ENCODE measurements around the gene PLCXD1. TPM values are rescaled to one million over a fixed set of nuclear protein-coding genes. Genes with fewer than 3 reads are reported as not detected.

Gene PLCXD1
- total and polyA plus RNA-seq, 4 donors: 6.7 to 50.6 (median 29.0) TPM

- 92% methylated on average over 41 of the region's 51 CpGs for WGBS (ENCODE audit: insufficient coverage)
- Histone ChIP-seq H3K27ac (ENCODE audit: low read depth, low read length) (no peak overlapping the region), H3K36me3 (ENCODE audit: control insufficient read depth, insufficient read depth, low read length) (peaks cover 68% of the 10 kb centered on the region), H3K4me1 (ENCODE audit: control insufficient read depth, insufficient read depth, low read length) (peaks cover 19% of the 10 kb centered on the region), H3K4me3 (ENCODE audit: low read depth, low read length) (no peak overlapping the region), H3K27me3 (ENCODE audit: control insufficient read depth, insufficient read depth, low read length) (no peaks in the 10 kb centered on the region), H3K9me3 (ENCODE audit: control insufficient read depth, insufficient read depth, low read length) (no peaks in the 10 kb centered on the region)
- DNase-seq (ENCODE audit: low read depth in 4 of 6, low spot score in 6 of 6): no peak
Observed at GRCh38 chrX:314781-315595, 33.8 kb downstream of the PLCXD1 start.

- H3K9me3 ChIP-seq (ENCODE audit: control insufficient read depth, insufficient read depth, low read length): no peaks in the 10 kb centered on the region
- 95% methylated on average over 49 of the region's 50 CpGs for WGBS (ENCODE audit: insufficient coverage)
- no peak overlapping the region for H3K27ac ChIP-seq (ENCODE audit: low read depth, low read length)
- H3K27me3 ChIP-seq (ENCODE audit: control insufficient read depth, insufficient read depth, low read length): no peaks in the 10 kb centered on the region
- DNase-seq (ENCODE audit: low read depth in 4 of 6, low spot score in 6 of 6): no peak
- no peak overlapping the region for H3K4me3 ChIP-seq (ENCODE audit: low read depth, low read length)
- peaks cover 31% of the 10 kb centered on the region for H3K4me1 ChIP-seq (ENCODE audit: control insufficient read depth, insufficient read depth, low read length)
- H3K36me3 ChIP-seq (ENCODE audit: control insufficient read depth, insufficient read depth, low read length): peaks cover 52% of the 10 kb centered on the region
Observed at GRCh38 chrX:316351-317325, 35.5 kb downstream of the PLCXD1 start.

GRCh38 chrX:317424-318067, 36.4 kb downstream of the PLCXD1 start:
- 11% methylated on average over 11 of the region's 28 CpGs for WGBS (ENCODE audit: insufficient coverage)
- peak overlapping the region; percentile 79 for H3K4me3 ChIP-seq (ENCODE audit: low read depth, low read length)
- DNase-seq (ENCODE audit: low read depth in 4 of 6, low spot score in 6 of 6): peak in 1 of 6 donors; percentile 9

GRCh38 chrX:318068-318738, 37.0 kb downstream of the PLCXD1 start:
- H3K27ac ChIP-seq (ENCODE audit: low read depth, low read length): peak overlapping the region; percentile 93
- no peaks in the 10 kb centered on the region for H3K27me3 ChIP-seq (ENCODE audit: control insufficient read depth, insufficient read depth, low read length)
- peak; percentile 82 to 100 (median 96) for DNase-seq (ENCODE audit: low read depth in 4 of 6, low spot score in 6 of 6)
- WGBS (ENCODE audit: insufficient coverage): under 1% methylated on average over 60 of the region's 61 CpGs
- peak overlapping the region; percentile 79 for H3K4me3 ChIP-seq (ENCODE audit: low read depth, low read length)
- H3K36me3 ChIP-seq (ENCODE audit: control insufficient read depth, insufficient read depth, low read length): peaks cover 36% of the 10 kb centered on the region
- peaks cover 33% of the 10 kb centered on the region for H3K4me1 ChIP-seq (ENCODE audit: control insufficient read depth, insufficient read depth, low read length)
- no peaks in the 10 kb centered on the region for H3K9me3 ChIP-seq (ENCODE audit: control insufficient read depth, insufficient read depth, low read length)

More at GRCh38 chrX:317424-318067, 36.4 kb downstream of the PLCXD1 start:
- H3K27ac ChIP-seq (ENCODE audit: low read depth, low read length): peak overlapping the region; percentile 67
- peaks cover 31% of the 10 kb centered on the region for H3K4me1 ChIP-seq (ENCODE audit: control insufficient read depth, insufficient read depth, low read length)
- H3K9me3 ChIP-seq (ENCODE audit: control insufficient read depth, insufficient read depth, low read length): no peaks in the 10 kb centered on the region
- peaks cover 43% of the 10 kb centered on the region for H3K36me3 ChIP-seq (ENCODE audit: control insufficient read depth, insufficient read depth, low read length)
- H3K27me3 ChIP-seq (ENCODE audit: control insufficient read depth, insufficient read depth, low read length): no peaks in the 10 kb centered on the region

DNA sequence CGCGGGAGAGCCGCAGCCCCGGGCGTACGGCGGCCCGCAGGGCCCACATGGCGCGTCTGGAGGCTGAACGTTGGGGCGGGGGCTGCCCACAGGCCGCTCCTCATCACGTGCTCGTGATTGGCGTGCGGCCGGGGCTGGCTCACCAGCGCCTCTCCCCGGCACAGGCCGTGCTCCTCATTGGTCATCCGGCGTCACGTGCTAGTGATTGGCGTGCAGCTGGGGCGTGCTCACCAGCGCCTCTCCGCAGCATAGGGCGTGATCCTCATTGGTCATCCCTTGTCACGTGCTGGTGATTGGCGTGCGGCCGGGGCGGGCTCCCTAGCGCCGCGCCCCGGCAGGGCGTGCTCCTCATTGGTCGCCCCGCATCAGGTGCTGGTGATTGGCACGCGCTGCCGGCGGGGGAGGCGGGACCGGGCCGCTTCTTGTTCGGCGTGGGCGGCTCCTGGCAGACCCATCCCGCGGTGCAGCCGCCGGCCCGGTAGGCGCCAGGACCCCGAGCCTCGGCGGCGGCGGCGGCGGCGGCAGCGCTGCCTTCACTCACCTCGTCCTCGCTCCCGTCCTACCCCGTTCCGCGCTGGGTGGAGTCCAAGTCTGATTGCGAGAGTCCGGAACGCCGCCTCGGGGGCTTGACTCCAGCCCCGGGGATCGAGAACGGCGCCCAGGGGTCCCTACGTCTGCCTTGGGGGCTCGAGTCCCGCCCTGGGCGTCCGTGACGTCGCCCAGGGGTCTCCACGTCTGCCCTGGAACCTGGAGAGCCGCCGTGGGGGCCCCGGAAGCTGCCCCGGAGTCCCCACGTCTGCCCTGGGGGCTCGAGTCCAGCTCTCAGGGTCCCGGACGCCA, 37.8 kb downstream of the PLCXD1 start, which contains the start of gene GTPBP6:
TSS of gene GTPBP6 (minus strand) at position 58 of the 840 bp plus-strand sequence. CDS start at position 49, 9 bp downstream.
- peaks cover 28% of the 10 kb centered on the region for H3K36me3 ChIP-seq (ENCODE audit: control insufficient read depth, insufficient read depth, low read length)
- H3K4me3 ChIP-seq (ENCODE audit: low read depth, low read length): peak within 1 kb of the TSS; percentile 84
- H3K27ac ChIP-seq (ENCODE audit: low read depth, low read length): peak within 1 kb of the TSS; percentile 93
- no peaks in the 10 kb centered on the region for H3K27me3 ChIP-seq (ENCODE audit: control insufficient read depth, insufficient read depth, low read length)
- DNase-seq (ENCODE audit: low read depth in 4 of 6, low spot score in 6 of 6): peak; percentile 98 to 100 (median 100)
- under 1% methylated on average over 97 of the region's 97 CpGs for WGBS (ENCODE audit: insufficient coverage)
- H3K4me1 ChIP-seq (ENCODE audit: control insufficient read depth, insufficient read depth, low read length): peaks cover 37% of the 10 kb centered on the region
- no peaks in the 10 kb centered on the region for H3K9me3 ChIP-seq (ENCODE audit: control insufficient read depth, insufficient read depth, low read length)

- Histone ChIP-seq H3K27ac (ENCODE audit: low read depth, low read length) (no peak overlapping the region), H3K4me3 (ENCODE audit: low read depth, low read length) (peak overlapping the region; percentile 84), H3K27me3 (ENCODE audit: control insufficient read depth, insufficient read depth, low read length) (no peaks in the 10 kb centered on the region), H3K4me1 (ENCODE audit: control insufficient read depth, insufficient read depth, low read length) (peaks cover 41% of the 10 kb centered on the region), H3K9me3 (ENCODE audit: control insufficient read depth, insufficient read depth, low read length) (no peaks in the 10 kb centered on the region), H3K36me3 (ENCODE audit: control insufficient read depth, insufficient read depth, low read length) (peaks cover 22% of the 10 kb centered on the region)
- 0% methylated on average over 41 of the region's 41 CpGs for WGBS (ENCODE audit: insufficient coverage)
- peak in 1 of 6 donors; percentile 10 for DNase-seq (ENCODE audit: low read depth in 4 of 6, low spot score in 6 of 6)
Observed at GRCh38 chrX:319579-320125, 38.5 kb downstream of the PLCXD1 start.

DNA sequence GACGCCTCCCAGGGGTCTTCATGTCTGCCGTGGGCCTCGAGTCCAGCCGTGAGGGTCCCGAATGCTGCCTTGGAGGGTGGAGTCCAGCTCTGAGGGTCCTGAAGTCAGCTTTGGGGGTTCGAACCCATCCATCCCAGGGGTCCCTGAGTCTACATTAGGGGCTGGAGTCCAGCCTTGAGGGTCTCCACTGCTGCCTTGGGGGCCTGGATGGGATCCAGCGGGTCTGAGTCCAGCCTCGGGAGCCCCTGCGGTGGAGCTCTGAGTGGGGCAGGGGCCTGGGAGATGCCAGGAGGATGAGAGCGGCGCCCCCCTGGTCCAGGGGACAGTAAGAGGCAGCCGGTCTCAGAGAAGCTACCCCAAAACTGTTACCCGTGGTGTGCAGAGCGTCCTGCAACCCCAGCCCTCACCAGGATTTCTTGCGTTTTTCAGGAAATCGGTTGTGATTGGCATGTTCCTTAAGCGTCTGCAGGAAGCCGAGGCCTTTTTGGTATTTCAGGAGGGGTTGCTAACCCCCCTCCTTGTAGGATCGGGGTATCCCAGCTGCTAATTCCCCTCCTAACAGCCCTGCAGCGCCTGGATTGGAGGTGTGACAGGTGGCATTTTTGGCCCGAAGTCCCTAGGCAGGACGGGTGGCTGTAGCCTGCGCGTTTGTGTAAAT, 39.1 kb downstream of the PLCXD1 start:
- no peaks in the 10 kb centered on the region for H3K9me3 ChIP-seq (ENCODE audit: control insufficient read depth, insufficient read depth, low read length)
- no peak overlapping the region for H3K27ac ChIP-seq (ENCODE audit: low read depth, low read length)
- H3K4me1 ChIP-seq (ENCODE audit: control insufficient read depth, insufficient read depth, low read length): peaks cover 41% of the 10 kb centered on the region
- WGBS (ENCODE audit: insufficient coverage): 8% methylated on average over 16 of the region's 24 CpGs
- H3K27me3 ChIP-seq (ENCODE audit: control insufficient read depth, insufficient read depth, low read length): no peaks in the 10 kb centered on the region
- H3K4me3 ChIP-seq (ENCODE audit: low read depth, low read length): peak overlapping the region; percentile 84
- DNase-seq (ENCODE audit: low read depth in 4 of 6, low spot score in 6 of 6): peak in 2 of 6 donors; percentile 45 to 46
- peaks cover 16% of the 10 kb centered on the region for H3K36me3 ChIP-seq (ENCODE audit: control insufficient read depth, insufficient read depth, low read length)
